Measurements from ENCODE around the gene DEDD.
A peak's percentile ranks its signal among the peaks of the same experiment; 100 is the strongest.

The DEDD gene

DNA sequence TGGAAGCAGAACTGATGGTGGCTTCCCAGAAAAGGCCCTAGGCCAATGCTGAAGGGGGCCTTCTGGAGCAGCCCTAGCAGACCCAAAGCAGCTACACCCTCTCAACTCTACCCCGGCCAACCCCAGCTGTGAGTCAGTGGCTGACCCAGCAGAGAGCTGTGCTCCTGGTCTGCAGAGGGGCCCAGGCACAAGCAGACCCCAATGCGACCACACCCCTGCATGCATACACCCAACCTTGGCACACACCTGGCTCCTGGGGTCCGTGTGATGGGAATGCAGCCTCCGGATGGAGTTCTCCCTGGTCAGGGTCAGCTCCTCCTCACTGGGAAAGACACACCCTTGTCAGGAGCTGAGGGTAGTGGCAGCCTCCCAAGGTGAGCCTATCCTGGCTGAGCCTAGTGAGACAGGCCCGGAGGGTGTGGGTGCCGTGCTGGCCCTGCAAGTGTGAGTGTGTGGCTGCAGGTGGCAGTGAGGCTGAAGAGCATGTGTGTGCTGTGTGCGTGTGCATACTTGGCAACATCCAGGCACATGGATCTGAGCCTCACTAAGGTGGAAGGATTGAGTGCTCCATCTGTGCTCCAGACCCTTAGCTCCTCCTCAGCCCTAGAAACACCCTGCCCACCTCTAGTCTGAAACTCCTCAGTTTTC is 58.9 kb downstream of the DEDD start:
- DNase-seq (ENCODE audit: low read depth): no peak

- no peak for DNase-seq (ENCODE audit: low read depth)
These were observed 59.6 kb downstream of the DEDD start for GRCh38 chr1:161072751-161073449.

DNA sequence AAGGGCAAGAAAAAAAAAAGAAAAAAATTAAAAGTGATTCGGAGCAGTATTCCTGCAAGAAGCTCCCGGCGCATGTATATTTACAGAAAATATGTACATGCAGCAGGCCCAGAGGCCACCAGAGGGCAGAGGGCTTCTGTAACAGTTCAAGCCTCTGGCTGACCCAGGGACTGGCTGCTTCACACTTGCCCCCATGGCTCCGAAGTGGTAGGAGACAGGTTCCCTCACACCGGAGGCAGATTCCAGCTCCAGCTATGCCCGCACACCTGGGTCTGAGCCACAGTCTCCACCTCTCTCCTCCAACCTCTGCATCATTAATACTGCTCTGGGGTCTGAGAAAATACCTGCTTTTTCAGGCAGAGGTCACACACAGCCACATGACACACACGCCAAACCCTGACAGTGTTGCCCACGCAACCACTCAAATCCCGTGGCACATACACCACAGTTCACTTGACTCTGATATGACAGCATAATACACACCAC is 60.5 kb downstream of the DEDD start:
- DNase-seq (ENCODE audit: low read depth): peak; percentile 13

Measured in activated T-helper 1 cell treated with Interleukin-2 at 50 U/mL for 16 hours (primary cell).